ENCODE measurements around the gene PPP1R37. TPM values are rescaled to one million over a fixed set of nuclear protein-coding genes. Genes with fewer than 3 reads are reported as not detected.

The PPP1R37 gene
- total RNA-seq, 1 experiment from 2014 or later = 33.1 TPM

GRCh38 chr19:45137179-45137761, 44.3 kb downstream of the PPP1R37 start:
- DNase-seq = no peak

GRCh38 chr19:45138303-45138751, 45.3 kb downstream of the PPP1R37 start:
- H3K9me3 ChIP-seq = no peaks in the 10 kb centered on the region
- H3K36me3 ChIP-seq = peaks cover 22% of the 10 kb centered on the region
- no peak for DNase-seq
- no peak overlapping the region for H3K4me3 ChIP-seq
- H3K27me3 ChIP-seq = no peaks in the 10 kb centered on the region

More at GRCh38 chr19:45137179-45137761, 44.3 kb downstream of the PPP1R37 start:
- Histone ChIP-seq H3K27me3 (no peaks in the 10 kb centered on the region), H3K36me3 (peaks cover 20% of the 10 kb centered on the region), H3K9me3 (no peaks in the 10 kb centered on the region), H3K4me3 (no peak overlapping the region)

- DNase-seq = no peak
- H3K4me3 ChIP-seq = no peak overlapping the region
Observed at GRCh38 chr19:45139286-45140143, 46.5 kb downstream of the PPP1R37 start.

GRCh38 chr19:45140144-45140503, 47.1 kb downstream of the PPP1R37 start:
- DNase-seq = no peak
- H3K4me3 ChIP-seq = no peak overlapping the region
- H3K36me3 ChIP-seq = peaks cover 23% of the 10 kb centered on the region
- no peaks in the 10 kb centered on the region for H3K27me3 ChIP-seq
- H3K9me3 ChIP-seq = no peaks in the 10 kb centered on the region

More at GRCh38 chr19:45139286-45140143, 46.5 kb downstream of the PPP1R37 start:
- Histone ChIP-seq H3K9me3 (no peaks in the 10 kb centered on the region), H3K27me3 (no peaks in the 10 kb centered on the region), H3K36me3 (peaks cover 25% of the 10 kb centered on the region)

- Histone ChIP-seq H3K27me3 (no peaks in the 10 kb centered on the region), H3K36me3 (peaks cover 23% of the 10 kb centered on the region), H3K9me3 (no peaks in the 10 kb centered on the region), H3K4me3 (no peak overlapping the region)
- no peak for DNase-seq
Observed at GRCh38 chr19:45140533-45140932, 47.6 kb downstream of the PPP1R37 start.

- no peak for DNase-seq
Observed at GRCh38 chr19:45141203-45141900, 48.4 kb downstream of the PPP1R37 start.

GRCh38 chr19:45142016-45142725, 49.2 kb downstream of the PPP1R37 start:
- no peak for DNase-seq
- Histone ChIP-seq H3K9me3 (no peaks in the 10 kb centered on the region), H3K36me3 (peaks cover 27% of the 10 kb centered on the region), H3K27me3 (no peaks in the 10 kb centered on the region), H3K4me3 (no peak overlapping the region)

More at GRCh38 chr19:45141203-45141900, 48.4 kb downstream of the PPP1R37 start:
- H3K9me3 ChIP-seq = no peaks in the 10 kb centered on the region
- no peaks in the 10 kb centered on the region for H3K27me3 ChIP-seq
- peaks cover 27% of the 10 kb centered on the region for H3K36me3 ChIP-seq
- H3K4me3 ChIP-seq = no peak overlapping the region

- H3K36me3 ChIP-seq = peaks cover 27% of the 10 kb centered on the region
- H3K9me3 ChIP-seq = no peaks in the 10 kb centered on the region
- H3K27me3 ChIP-seq = no peaks in the 10 kb centered on the region
- H3K4me3 ChIP-seq = no peak overlapping the region
- no peak for DNase-seq
Observed at GRCh38 chr19:45142726-45143110, 49.7 kb downstream of the PPP1R37 start.

- Histone ChIP-seq H3K4me3 (no peak overlapping the region), H3K9me3 (no peaks in the 10 kb centered on the region), H3K27me3 (no peaks in the 10 kb centered on the region), H3K36me3 (peaks cover 27% of the 10 kb centered on the region)
- no peak for DNase-seq
Observed at GRCh38 chr19:45144431-45145269, 51.7 kb downstream of the PPP1R37 start.

GRCh38 chr19:45145270-45146189, 52.6 kb downstream of the PPP1R37 start:
- no peak overlapping the region for H3K4me3 ChIP-seq
- peaks cover 32% of the 10 kb centered on the region for H3K36me3 ChIP-seq
- H3K27me3 ChIP-seq = no peaks in the 10 kb centered on the region
- DNase-seq = no peak
- no peaks in the 10 kb centered on the region for H3K9me3 ChIP-seq

- H3K36me3 ChIP-seq = peaks cover 31% of the 10 kb centered on the region
- DNase-seq = no peak
- H3K27me3 ChIP-seq = no peaks in the 10 kb centered on the region
- no peaks in the 10 kb centered on the region for H3K9me3 ChIP-seq
- no peak overlapping the region for H3K4me3 ChIP-seq
Observed at GRCh38 chr19:45146251-45146650, 53.3 kb downstream of the PPP1R37 start.

GRCh38 chr19:45146741-45147205, 53.8 kb downstream of the PPP1R37 start:
- no peaks in the 10 kb centered on the region for H3K9me3 ChIP-seq
- DNase-seq = no peak
- H3K4me3 ChIP-seq = no peak overlapping the region

GRCh38 chr19:45147835-45148676, 55.1 kb downstream of the PPP1R37 start:
- H3K27me3 ChIP-seq = no peaks in the 10 kb centered on the region
- no peak for DNase-seq
- peaks cover 21% of the 10 kb centered on the region for H3K36me3 ChIP-seq
- H3K4me3 ChIP-seq = no peak overlapping the region
- no peaks in the 10 kb centered on the region for H3K9me3 ChIP-seq

More at GRCh38 chr19:45146741-45147205, 53.8 kb downstream of the PPP1R37 start:
- peaks cover 26% of the 10 kb centered on the region for H3K36me3 ChIP-seq
- H3K27me3 ChIP-seq = no peaks in the 10 kb centered on the region

- no peak overlapping the region for H3K4me3 ChIP-seq
- no peaks in the 10 kb centered on the region for H3K9me3 ChIP-seq
- DNase-seq = no peak
- peaks cover 18% of the 10 kb centered on the region for H3K36me3 ChIP-seq
- H3K27me3 ChIP-seq = no peaks in the 10 kb centered on the region
Observed at GRCh38 chr19:45149129-45149528, 56.1 kb downstream of the PPP1R37 start.

Measured in MG63 (cell line).